Activated naive CD8-positive, alpha-beta T cell treated with anti-CD3 and anti-CD28 coated beads, Interleukin-2, amount 50 U/mL, for 24 hours (primary cell): ENCODE results near the gene MNS1.
A peak's percentile ranks its signal among the peaks of the same experiment; 100 is the strongest.

Experiments used
- ATAC-seq: fragments of 150-1000 bp; cut with Tn5 transposase; one replicate; pipeline ENCODE4 v1.10.0; 2021
- DNase-seq: peaks from one replicate; pipeline ENCODE4 v3.0.0; 2021
- H3K27ac Mint-ChIP-seq: one replicate; pipeline ENCODE4 v1.8.0; 2021; ENCODE audit warnings: mild to moderate bottlenecking, mixed read lengths
- H3K27me3 Mint-ChIP-seq: one replicate; pipeline ENCODE4 v1.8.0; 2021; ENCODE audit warnings: mixed read lengths
- H3K36me3 Mint-ChIP-seq: one replicate; pipeline ENCODE4 v1.8.0; 2021; ENCODE audit warnings: low read depth, mixed read lengths
- H3K4me1 Mint-ChIP-seq: one replicate; pipeline ENCODE4 v1.8.0; 2021; ENCODE audit warnings: mixed read lengths
- H3K4me3 Mint-ChIP-seq: one replicate; pipeline ENCODE4 v1.8.0; 2021; ENCODE audit warnings: mild to moderate bottlenecking, moderate library complexity, mixed read lengths
- H3K9me3 Mint-ChIP-seq: one replicate; pipeline ENCODE4 v1.8.0; 2021; ENCODE audit warnings: mixed read lengths

Gene MNS1

DNA sequence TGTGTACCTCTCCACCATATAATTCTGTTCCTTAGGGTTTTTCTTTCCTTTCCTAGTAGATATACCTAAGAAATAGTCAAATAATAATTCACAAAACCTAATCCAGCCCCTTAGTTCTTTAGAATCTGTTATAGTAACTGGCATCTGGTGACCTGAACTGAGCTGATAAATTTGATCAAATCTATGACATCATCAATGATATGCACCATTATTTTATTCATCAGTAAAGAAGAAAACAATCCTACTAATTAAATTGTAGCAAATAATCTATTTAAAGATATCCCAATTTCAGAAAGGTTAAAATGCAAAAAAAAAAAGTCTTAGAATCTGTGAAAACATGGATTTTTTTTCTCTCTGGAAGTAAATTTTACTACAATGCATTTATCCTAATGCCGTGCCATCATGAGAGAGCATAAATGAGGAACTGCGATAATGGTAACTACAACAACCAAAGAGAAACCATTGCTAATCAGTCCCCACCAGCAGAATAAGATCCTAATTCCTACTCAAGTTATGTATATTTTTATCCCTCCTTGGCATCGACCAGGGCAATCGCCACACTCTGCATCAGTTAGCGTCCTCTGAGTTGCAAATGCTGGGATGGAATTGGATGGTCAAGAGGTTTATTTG is 6.6 kb upstream of the MNS1 start:
- Mint-ChIP-seq H3K27me3 (peaks cover 2% of the 10 kb centered on the region), H3K27ac (no peak overlapping the region), H3K9me3 (no peaks in the 10 kb centered on the region), H3K4me1 (peaks cover 10% of the 10 kb centered on the region), H3K36me3 (no peaks in the 10 kb centered on the region), H3K4me3 (no peak overlapping the region)
- ATAC-seq (no peak), DNase-seq (no peak)

DNA sequence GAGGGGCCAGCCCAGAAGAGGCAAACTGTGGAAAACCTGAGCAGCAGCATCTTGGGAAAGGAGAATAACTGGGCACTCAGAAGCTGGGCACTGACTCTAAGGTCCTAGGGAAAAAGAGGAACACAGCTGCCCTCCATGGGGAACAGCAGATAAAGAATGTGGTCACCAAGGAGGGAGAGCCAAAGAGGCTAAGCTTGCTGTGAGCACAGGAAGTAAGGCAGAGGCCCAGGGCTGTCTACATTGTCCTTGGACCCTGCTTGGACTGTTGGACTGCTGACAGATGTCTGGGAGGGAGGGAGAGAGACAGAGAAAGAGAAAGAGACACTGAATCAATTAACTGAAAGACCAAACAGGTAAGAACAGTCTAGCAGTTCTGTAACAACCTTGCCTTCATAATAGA is 4.5 kb upstream of the MNS1 start:
- ATAC-seq (no peak), DNase-seq (no peak)
- Mint-ChIP-seq H3K4me3 (no peak overlapping the region), H3K27ac (no peak overlapping the region), H3K27me3 (peaks cover 18% of the 10 kb centered on the region), H3K4me1 (peaks cover 23% of the 10 kb centered on the region), H3K9me3 (no peaks in the 10 kb centered on the region), H3K36me3 (no peaks in the 10 kb centered on the region)

DNA sequence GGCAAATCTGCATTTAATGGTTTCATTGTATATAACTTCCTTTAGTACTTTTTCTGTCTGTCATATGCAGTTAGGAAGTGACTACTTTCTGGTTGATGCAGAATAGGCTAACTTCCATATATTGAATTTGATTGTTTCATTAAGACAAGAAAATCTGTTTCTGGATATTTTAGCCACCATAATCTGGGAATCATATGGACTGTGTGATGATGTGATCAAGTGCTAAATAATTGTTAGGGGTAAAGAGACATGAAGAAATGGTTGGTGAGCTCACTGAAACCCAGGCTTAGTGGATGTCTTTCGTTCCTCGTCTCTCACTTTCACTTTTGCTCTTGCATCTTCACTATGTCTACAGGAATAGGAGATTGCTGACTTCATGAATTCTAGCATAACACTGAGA is 3.5 kb upstream of the MNS1 start:
- Mint-ChIP-seq H3K27me3 (peaks cover 24% of the 10 kb centered on the region), H3K27ac (peak overlapping the region; percentile 46)

DNA sequence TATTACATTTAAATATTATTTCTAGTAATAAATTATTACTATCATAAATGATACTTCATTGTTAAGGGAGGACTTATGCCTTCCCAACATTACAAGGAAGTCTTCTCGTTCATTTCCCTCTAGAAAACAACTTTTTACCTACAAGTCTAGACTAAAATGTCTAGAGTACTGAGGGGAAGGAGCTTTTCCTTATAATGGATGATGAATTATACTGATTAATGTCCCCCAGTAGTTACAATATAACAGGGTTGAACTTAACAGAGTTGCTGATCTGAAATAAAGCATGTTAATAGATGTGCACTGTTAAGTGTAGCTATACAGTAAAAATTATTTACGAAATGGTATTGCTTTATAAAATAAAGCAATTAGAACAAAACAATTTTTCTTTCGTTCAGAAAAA is 2.7 kb upstream of the MNS1 start:
- H3K36me3 Mint-ChIP-seq = no peaks in the 10 kb centered on the region
- peaks cover 27% of the 10 kb centered on the region for H3K4me1 Mint-ChIP-seq
- ATAC-seq = no peak
- peaks cover 24% of the 10 kb centered on the region for H3K27me3 Mint-ChIP-seq
- no peak overlapping the region for H3K4me3 Mint-ChIP-seq
- H3K9me3 Mint-ChIP-seq = no peaks in the 10 kb centered on the region
- DNase-seq = no peak
- no peak overlapping the region for H3K27ac Mint-ChIP-seq

More for the DNA sequence above, 3.5 kb upstream of the MNS1 start:
- no peaks in the 10 kb centered on the region for H3K9me3 Mint-ChIP-seq
- peak; percentile 60 for ATAC-seq
- no peaks in the 10 kb centered on the region for H3K36me3 Mint-ChIP-seq
- peak overlapping the region; percentile 79 for H3K4me3 Mint-ChIP-seq
- H3K4me1 Mint-ChIP-seq = peaks cover 27% of the 10 kb centered on the region
- no peak for DNase-seq

DNA sequence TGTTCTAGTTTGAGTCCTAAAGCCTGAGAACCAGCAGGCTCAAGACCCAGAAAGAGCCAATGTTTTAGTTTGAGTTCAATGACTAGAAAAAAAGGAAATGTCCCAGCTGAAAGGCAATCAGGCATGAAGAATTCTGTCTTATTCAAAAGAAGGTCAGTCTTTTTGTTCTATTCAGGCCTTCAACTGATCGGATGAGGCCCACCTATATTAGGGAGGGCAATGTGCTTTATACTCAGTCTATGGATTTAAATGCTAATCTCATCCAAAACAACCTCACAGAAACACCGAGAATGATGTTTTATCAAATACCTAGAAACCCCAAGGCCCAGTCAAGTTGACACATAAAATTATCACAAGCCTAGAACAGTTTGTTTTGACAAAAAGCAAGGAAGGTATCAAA is 4.0 kb downstream of the MNS1 start:
- no peak for ATAC-seq
- peaks cover 17% of the 10 kb centered on the region for H3K4me1 Mint-ChIP-seq
- no peaks in the 10 kb centered on the region for H3K36me3 Mint-ChIP-seq
- H3K27me3 Mint-ChIP-seq = peaks cover 20% of the 10 kb centered on the region
- DNase-seq = no peak
- no peak overlapping the region for H3K4me3 Mint-ChIP-seq
- no peak overlapping the region for H3K27ac Mint-ChIP-seq
- H3K9me3 Mint-ChIP-seq = no peaks in the 10 kb centered on the region

DNA sequence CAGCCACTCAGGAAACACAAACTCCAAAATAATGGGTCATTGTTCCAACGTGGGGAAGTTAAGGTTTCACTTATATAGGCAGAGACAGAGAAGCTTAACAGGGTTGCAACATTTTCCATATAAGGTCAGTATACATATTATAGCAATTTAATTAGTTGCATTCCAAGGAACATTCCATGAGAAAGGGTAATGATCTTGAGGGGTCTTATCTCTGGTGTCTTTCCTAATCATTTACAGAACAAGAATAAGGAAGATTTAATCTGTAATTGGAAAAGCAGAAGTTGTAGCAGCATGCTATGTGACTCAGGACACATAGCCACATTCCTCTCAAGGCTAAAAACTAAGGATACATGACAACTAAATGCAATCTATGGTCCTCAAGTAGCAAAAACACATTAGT is 4.9 kb downstream of the MNS1 start:
- no peaks in the 10 kb centered on the region for H3K9me3 Mint-ChIP-seq
- peaks cover 15% of the 10 kb centered on the region for H3K27me3 Mint-ChIP-seq
- ATAC-seq (no peak), DNase-seq (no peak)
- H3K4me3 Mint-ChIP-seq = no peak overlapping the region
- H3K36me3 Mint-ChIP-seq = no peaks in the 10 kb centered on the region
- H3K27ac Mint-ChIP-seq = no peak overlapping the region
- peaks cover 11% of the 10 kb centered on the region for H3K4me1 Mint-ChIP-seq

DNA sequence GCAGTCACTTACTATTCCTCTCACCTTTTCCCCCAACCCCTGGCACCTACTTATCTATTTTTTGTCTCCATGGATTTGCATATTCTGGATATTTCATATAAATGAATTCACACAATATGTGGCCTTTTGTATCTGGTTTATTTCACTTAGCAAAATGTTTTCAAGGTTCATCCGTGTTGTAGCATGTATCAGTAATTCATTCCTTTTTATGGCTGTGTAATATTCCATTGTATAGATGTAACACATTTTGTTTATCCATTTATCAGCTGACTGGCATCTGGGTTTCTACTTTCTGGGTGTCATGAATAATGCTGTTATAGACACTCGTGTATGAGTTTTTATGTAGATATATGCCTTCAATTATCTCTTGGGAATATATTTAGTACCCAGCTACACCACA is 5.8 kb downstream of the MNS1 start:
- no peak overlapping the region for H3K27ac Mint-ChIP-seq
- H3K4me3 Mint-ChIP-seq = no peak overlapping the region
- no peaks in the 10 kb centered on the region for H3K9me3 Mint-ChIP-seq
- DNase-seq (no peak), ATAC-seq (no peak)
- peaks cover 8% of the 10 kb centered on the region for H3K27me3 Mint-ChIP-seq
- H3K4me1 Mint-ChIP-seq = peaks cover 2% of the 10 kb centered on the region
- H3K36me3 Mint-ChIP-seq = no peaks in the 10 kb centered on the region

DNA sequence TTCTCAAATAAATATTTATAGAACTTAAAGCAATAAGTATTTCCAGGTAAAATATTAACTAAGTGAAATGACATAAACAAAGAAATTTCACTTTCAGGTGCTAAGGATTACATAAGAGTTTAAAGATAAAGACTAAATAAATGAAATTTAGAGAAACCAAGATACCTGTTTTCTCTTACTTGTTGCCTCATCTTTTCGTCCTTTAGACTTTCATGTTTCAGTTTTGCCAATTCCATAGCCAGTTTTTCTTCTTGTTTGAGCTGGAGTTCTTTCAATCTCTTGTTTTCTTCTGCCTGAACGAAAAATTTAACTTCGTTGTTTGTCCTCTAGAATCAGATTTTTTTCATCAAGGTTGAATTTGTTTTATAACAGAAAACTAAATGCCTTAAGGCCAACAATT is 8.7 kb downstream of the MNS1 start:
- H3K9me3 Mint-ChIP-seq = no peaks in the 10 kb centered on the region
- no peak overlapping the region for H3K27ac Mint-ChIP-seq
- ATAC-seq = no peak
- H3K27me3 Mint-ChIP-seq = peaks cover 2% of the 10 kb centered on the region
- no peak overlapping the region for H3K4me3 Mint-ChIP-seq
- H3K4me1 Mint-ChIP-seq = no peaks in the 10 kb centered on the region
- H3K36me3 Mint-ChIP-seq = no peaks in the 10 kb centered on the region
- DNase-seq = no peak

DNA sequence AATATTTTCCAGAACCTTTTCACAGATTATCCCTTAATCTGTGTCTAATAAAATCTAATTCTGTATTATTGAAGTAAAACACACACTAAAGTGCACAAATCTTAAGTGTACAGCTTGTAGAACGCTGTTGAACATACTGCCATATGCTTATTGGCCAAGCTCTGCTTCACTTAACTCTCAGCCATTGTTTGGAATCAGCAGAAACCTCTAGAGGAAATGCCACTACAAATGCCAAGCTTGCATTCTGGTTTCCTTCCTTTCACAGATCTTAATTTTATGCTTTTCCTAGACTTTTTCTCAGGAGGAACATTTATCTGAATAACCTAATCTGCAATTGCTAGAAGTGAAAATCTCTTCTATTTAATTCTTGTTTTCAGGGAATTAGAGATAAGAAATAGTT is 10.1 kb downstream of the MNS1 start:
- H3K27me3 Mint-ChIP-seq = peaks cover 4% of the 10 kb centered on the region
- ATAC-seq (no peak), DNase-seq (no peak)
- H3K9me3 Mint-ChIP-seq = no peaks in the 10 kb centered on the region
- H3K4me3 Mint-ChIP-seq = no peak overlapping the region
- H3K36me3 Mint-ChIP-seq = no peaks in the 10 kb centered on the region
- H3K4me1 Mint-ChIP-seq = no peaks in the 10 kb centered on the region
- no peak overlapping the region for H3K27ac Mint-ChIP-seq

DNA sequence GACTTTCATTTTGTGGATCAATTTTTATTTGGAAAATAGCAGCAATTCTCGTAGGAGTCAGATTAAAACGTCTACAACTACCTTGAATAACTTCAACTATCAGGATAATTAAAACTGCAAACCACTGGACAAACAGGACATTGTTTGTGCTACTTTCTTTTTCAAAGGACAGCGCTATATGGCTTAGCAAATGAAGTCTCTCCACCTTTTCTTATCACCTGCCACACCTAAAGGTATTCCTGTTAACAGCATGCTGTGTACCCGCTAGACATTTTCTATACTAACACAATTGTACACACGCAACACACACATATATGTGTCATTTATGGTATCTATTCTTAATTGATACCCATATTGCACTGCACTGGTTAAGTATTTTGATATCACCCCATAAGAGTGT is 19.2 kb downstream of the MNS1 start:
- Mint-ChIP-seq H3K36me3 (no peaks in the 10 kb centered on the region), H3K4me3 (no peak overlapping the region), H3K9me3 (no peaks in the 10 kb centered on the region), H3K27me3 (peaks cover 4% of the 10 kb centered on the region), H3K4me1 (no peaks in the 10 kb centered on the region), H3K27ac (no peak overlapping the region)
- ATAC-seq (no peak), DNase-seq (no peak)

DNA sequence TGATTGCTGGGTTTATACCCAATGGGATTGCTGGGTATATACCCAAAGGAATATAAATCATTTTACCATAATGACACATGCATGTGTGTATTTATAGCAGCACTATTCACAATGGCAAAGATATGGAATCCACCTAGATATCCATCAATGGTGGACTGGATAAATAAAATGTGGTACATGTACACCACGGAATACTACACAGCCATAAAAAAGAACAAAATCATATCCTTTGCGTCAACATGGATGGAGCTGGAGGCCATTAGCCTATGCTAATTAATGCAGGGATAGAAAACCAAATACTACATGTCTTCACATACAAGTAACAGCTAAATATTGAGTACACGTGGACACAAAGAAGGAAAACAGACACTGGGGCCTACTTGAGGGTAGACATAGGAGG is 22.6 kb downstream of the MNS1 start:
- Mint-ChIP-seq H3K9me3 (peaks cover 3% of the 10 kb centered on the region), H3K27me3 (no peaks in the 10 kb centered on the region), H3K27ac (no peak overlapping the region), H3K4me1 (no peaks in the 10 kb centered on the region), H3K36me3 (no peaks in the 10 kb centered on the region), H3K4me3 (no peak overlapping the region)
- ATAC-seq = no peak
- no peak for DNase-seq

DNA sequence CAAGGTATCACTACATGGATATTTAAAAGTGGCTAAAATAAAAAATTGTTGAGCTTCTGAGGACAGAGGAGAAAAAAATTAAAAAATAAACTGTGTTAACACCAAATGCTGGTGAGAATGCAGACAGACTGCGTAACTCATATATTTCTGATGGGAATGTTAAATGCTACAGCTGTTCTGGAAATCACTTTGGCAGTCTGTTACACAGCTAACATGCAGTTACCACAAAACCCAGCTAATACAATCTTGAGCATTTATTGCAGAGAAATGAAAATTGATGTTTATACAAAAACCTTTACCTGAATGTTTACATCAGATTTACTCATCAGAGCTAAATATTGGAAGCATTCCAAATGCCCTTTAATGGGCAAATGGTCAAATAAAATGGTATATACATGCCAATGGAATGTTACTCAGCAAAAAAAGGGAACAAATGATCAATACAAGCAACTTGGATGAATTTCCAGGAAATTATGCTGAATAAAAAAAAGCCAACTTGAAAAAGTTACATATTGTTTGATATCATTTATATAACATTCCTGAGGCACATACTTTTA is 24.6 kb downstream of the MNS1 start:
- DNase-seq = no peak
- H3K4me1 Mint-ChIP-seq = no peaks in the 10 kb centered on the region
- no peak overlapping the region for H3K4me3 Mint-ChIP-seq
- no peak overlapping the region for H3K27ac Mint-ChIP-seq
- ATAC-seq = no peak
- H3K27me3 Mint-ChIP-seq = peaks cover 10% of the 10 kb centered on the region
- no peaks in the 10 kb centered on the region for H3K36me3 Mint-ChIP-seq
- H3K9me3 Mint-ChIP-seq = peaks cover 3% of the 10 kb centered on the region

DNA sequence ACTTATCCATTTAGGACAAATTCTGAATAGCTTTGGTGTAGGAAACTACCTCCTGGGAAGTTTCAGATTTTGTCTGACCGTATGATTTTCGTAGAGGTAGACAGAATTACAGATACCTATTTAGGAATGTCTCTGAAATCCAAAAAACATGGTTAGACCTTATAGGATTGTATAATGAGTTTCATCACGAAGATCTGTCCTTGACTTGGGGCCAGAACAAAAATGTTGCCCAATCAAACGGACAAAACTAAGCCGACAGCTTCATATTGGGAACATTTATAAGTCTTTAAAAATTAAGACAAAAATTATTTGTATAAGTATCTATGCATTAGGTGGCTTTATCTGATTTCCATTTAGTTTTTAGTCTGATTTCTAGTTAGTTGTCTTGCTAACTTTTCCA is 32.6 kb downstream of the MNS1 start:
- Mint-ChIP-seq H3K9me3 (no peaks in the 10 kb centered on the region), H3K27me3 (peaks cover 14% of the 10 kb centered on the region), H3K27ac (no peak overlapping the region), H3K4me3 (no peak overlapping the region), H3K36me3 (no peaks in the 10 kb centered on the region), H3K4me1 (no peaks in the 10 kb centered on the region)
- DNase-seq (no peak), ATAC-seq (no peak)

DNA sequence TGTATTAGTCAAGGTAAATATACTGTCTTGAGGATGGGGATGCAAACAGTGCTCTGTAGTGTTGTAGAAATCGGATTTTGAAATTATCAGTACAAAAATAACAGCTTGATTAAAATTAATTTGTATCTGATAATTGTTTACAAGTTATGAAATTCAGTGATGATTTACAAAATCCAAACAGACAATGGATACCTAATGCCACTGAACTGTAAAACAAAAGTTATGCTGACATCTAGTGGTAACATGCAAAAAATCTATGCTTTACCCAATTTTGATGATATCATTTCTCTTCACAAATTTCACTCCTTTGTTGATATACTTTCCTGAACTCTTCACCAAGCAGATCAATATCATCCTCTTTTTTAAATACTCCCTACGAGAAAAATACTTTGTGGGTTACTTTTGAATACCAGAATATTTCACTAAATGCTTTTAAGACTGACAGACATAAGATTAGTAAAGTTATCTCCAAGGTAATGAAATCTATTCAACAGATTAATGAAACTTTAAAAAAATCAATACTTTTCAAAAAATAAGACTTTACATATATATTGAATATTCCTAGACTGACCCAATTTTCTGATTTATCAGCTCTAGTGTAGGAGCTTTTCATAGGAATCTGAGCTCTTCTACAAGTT is 36.0 kb downstream of the MNS1 start:
- H3K9me3 Mint-ChIP-seq = peaks cover 10% of the 10 kb centered on the region
- no peaks in the 10 kb centered on the region for H3K4me1 Mint-ChIP-seq
- peaks cover 6% of the 10 kb centered on the region for H3K36me3 Mint-ChIP-seq
- ATAC-seq (no peak), DNase-seq (no peak)
- H3K27ac Mint-ChIP-seq = no peak overlapping the region
- H3K27me3 Mint-ChIP-seq = peaks cover 3% of the 10 kb centered on the region
- H3K4me3 Mint-ChIP-seq = no peak overlapping the region

DNA sequence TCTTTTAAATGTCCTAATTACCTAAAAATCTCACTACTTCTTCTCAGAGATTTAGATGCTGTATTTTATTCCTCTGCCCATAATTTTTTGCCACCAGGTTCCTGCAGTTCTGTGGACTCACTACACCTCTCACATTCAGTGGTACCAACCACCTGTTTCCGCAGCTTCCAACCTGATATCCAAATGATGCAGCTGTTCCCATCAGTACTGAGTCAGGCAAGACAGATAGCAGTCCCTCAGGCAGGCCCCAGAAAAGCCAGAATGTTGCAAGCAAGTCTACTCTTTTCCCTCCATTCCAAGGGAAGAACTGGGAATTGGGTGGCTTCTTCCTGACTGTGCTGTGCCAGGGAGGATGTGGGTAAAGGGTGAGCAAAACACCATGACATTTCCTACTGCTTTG is 39.0 kb downstream of the MNS1 start:
- ATAC-seq (no peak), DNase-seq (no peak)
- no peak overlapping the region for H3K27ac Mint-ChIP-seq
- peaks cover 6% of the 10 kb centered on the region for H3K36me3 Mint-ChIP-seq
- no peaks in the 10 kb centered on the region for H3K4me1 Mint-ChIP-seq
- no peaks in the 10 kb centered on the region for H3K27me3 Mint-ChIP-seq
- peaks cover 10% of the 10 kb centered on the region for H3K9me3 Mint-ChIP-seq
- H3K4me3 Mint-ChIP-seq = no peak overlapping the region
